Keratinocyte (primary cell): ENCODE data around the gene RUNX1. TPM values are rescaled to one million over a fixed set of nuclear protein-coding genes. Genes with fewer than 3 reads are reported as not detected.
A peak's percentile ranks its signal among the peaks of the same experiment; 100 is the strongest.

Experiments used
- DNase-seq: peaks from one replicate; pipeline ENCODE4 v3.0.0-alpha.2; 2011; ENCODE audit warnings: low read depth, missing footprints, low spot score
- FAIRE-seq: peaks from 2 replicates; lab custom pipeline; 2011; peaks lifted over from hg19 to GRCh38; lab: Jason Lieb, UNC
- H2AFZ ChIP-seq: 2 replicates; pipeline ENCODE4 v1.6.0; 2012; ENCODE audit warnings: low read length, control low read depth, inconsistent platforms; ENCODE audit not compliant: control insufficient read depth
- H3K27ac ChIP-seq: 2 replicates; pipeline ENCODE4 v1.5.1; 2011; ENCODE audit warnings: low read length; ENCODE audit not compliant: control insufficient read depth, insufficient read depth
- H3K27me3 ChIP-seq: 3 replicates; pipeline ENCODE4 v1.6.0; 2011; ENCODE audit warnings: low read length; ENCODE audit not compliant: control insufficient read depth, insufficient read depth; ENCODE audit errors: extremely low read depth
- H3K36me3 ChIP-seq, 2 experiments: 2 replicates in 1 of 2; 3 replicates in 1 of 2; pipeline ENCODE4 v1.5.1; 2011; ENCODE audit warnings: low read length in 2 of 2, mild to moderate bottlenecking in 1 of 2; ENCODE audit not compliant: control insufficient read depth in 2 of 2, insufficient read depth in 2 of 2; ENCODE audit errors: extremely low read depth in 1 of 2
- H3K4me1 ChIP-seq: 3 replicates; pipeline ENCODE4 v1.5.1; 2011; ENCODE audit warnings: low read length; ENCODE audit not compliant: control insufficient read depth, insufficient read depth; ENCODE audit errors: extremely low read depth
- H3K4me2 ChIP-seq: 3 replicates; pipeline ENCODE4 v1.6.0; 2011; ENCODE audit warnings: low read depth, low read length; ENCODE audit not compliant: control insufficient read depth, insufficient read depth; ENCODE audit errors: extremely low read depth
- H3K4me3 ChIP-seq, 3 experiments: fragments of 200-600 bp in 1 of 3; sonication (generic) in 1 of 3; 2 replicates in 2 of 3; 3 replicates in 1 of 3; pipeline ENCODE4 v1.5.1; 2011 to 2016; ENCODE audit warnings: low read length in 3 of 3, mild to moderate bottlenecking in 3 of 3, control low read depth in 2 of 3, inconsistent platforms in 1 of 3, low read depth in 1 of 3, mixed read lengths in 1 of 3, mixed run types in 1 of 3, moderate library complexity in 1 of 3; ENCODE audit not compliant: control insufficient read depth in 2 of 3, insufficient read depth in 2 of 3; ENCODE audit errors: extremely low read depth in 1 of 3
- H3K79me2 ChIP-seq: 2 replicates; pipeline ENCODE4 v1.6.0; 2012; ENCODE audit warnings: low read length; ENCODE audit not compliant: control insufficient read depth, insufficient read depth
- H3K9ac ChIP-seq: 3 replicates; pipeline ENCODE4 v1.6.0; 2011; ENCODE audit warnings: low read length; ENCODE audit not compliant: control insufficient read depth, insufficient read depth; ENCODE audit errors: extremely low read depth
- H3K9me1 ChIP-seq: 3 replicates; pipeline ENCODE4 v1.6.0; 2011; ENCODE audit warnings: low read length; ENCODE audit not compliant: control insufficient read depth, insufficient read depth; ENCODE audit errors: extremely low read depth
- H3K9me3 ChIP-seq: 2 replicates; pipeline ENCODE4 v1.5.1; 2012; ENCODE audit warnings: low read depth, low read length; ENCODE audit not compliant: control insufficient read depth
- H4K20me1 ChIP-seq: 3 replicates; pipeline ENCODE4 v1.6.0; 2011; ENCODE audit warnings: low read length; ENCODE audit not compliant: control insufficient read depth, insufficient read depth; ENCODE audit errors: extremely low read depth
- CTCF ChIP-seq, 3 experiments: IDR thresholded peaks in 1 of 3; conservative IDR thresholded peaks in 1 of 3; optimal IDR thresholded peaks in 1 of 3; 2 replicates in 2 of 3; 3 replicates in 1 of 3; pipeline versions ENCODE3 to v1.5.1; 2011; ENCODE audit warnings: low read length in 3 of 3, mild to moderate bottlenecking in 3 of 3, moderate library complexity in 2 of 3, control low read depth in 1 of 3, inconsistent platforms in 1 of 3; ENCODE audit not compliant: insufficient read depth in 2 of 3; ENCODE audit errors: extremely low read depth in 1 of 3
- EZH2 ChIP-seq: IDR thresholded peaks from one replicate; pipeline ENCODE4 v1.6.1; 2012; ENCODE audit warnings: inconsistent platforms, mild to moderate bottlenecking, low read length, moderate library complexity
- dilution Hi-C: fragments of 300-500 bp; cut with MboI; formaldehyde crosslinking; loops from one replicate; pipeline ENCODE4 v1.7.0; 2020; ENCODE audit warnings: low sequenced_read_pairs; ENCODE audit not compliant: extremely low pct_ligation_motif_present
- polyA plus RNA-seq, 5 experiments: library from polyadenylated mRNA; depleted of rRNA in 3 of 5; stranded (reverse) in 3 of 5; stranded (forward) in 1 of 5; unstranded in 1 of 5; fragments of >200 nt; gene quantifications; 1 replicate in 1 of 5; 2 replicates in 3 of 5; 3 replicates in 1 of 5; pipeline versions ENCODE4 v1.2.1 to v1.2.3, GENCODE V29; 2011 to 2012; ENCODE audit warnings: missing spikeins in 2 of 5, low read depth in 1 of 5, low replicate concordance in 1 of 5

RUNX1 gene
- polyA plus RNA-seq, 1 donor (not counting 4 experiments of a cell fraction or from before 2014, with no cell fraction given), result 44.9 TPM

- DNase-seq, result no peak
- Histone ChIP-seq H3K4me3 (no peak overlapping the region), H4K20me1 (no peaks in the 10 kb centered on the region), H3K27me3 (no peaks in the 10 kb centered on the region), H3K4me1 (peaks cover 9% of the 10 kb centered on the region), H3K79me2 (no peaks in the 10 kb centered on the region), H3K9me3 (no peaks in the 10 kb centered on the region), H2AFZ (no peak overlapping the region), H3K9me1 (no peaks in the 10 kb centered on the region), H3K9ac (no peak overlapping the region), H3K36me3 (no peaks in the 10 kb centered on the region), H3K4me2 (no peak overlapping the region), H3K27ac (no peak overlapping the region)
- peak; percentile 13 for FAIRE-seq
- TF ChIP-seq CTCF (optimal IDR thresholded peaks at IDR 0.05 in 1 of 3, IDR thresholded peaks at IDR 0.05 in 1 of 3, conservative IDR thresholded peaks at IDR 0.05 in 1 of 3; ENCODE audit: extremely low read depth in 1 of 3, insufficient read depth in 2 of 3, low read length in 3 of 3), result no peak
- TF ChIP-seq EZH2, result no peak
- dilution Hi-C loops, result no loop called here
Observed at GRCh38 chr21:34775793-34776192, 273.3 kb downstream of the RUNX1 start.

GRCh38 chr21:34774750-34775149, 274.4 kb downstream of the RUNX1 start:
- Histone ChIP-seq H3K4me1 (peaks cover 9% of the 10 kb centered on the region), H4K20me1 (no peaks in the 10 kb centered on the region), H3K36me3 (no peaks in the 10 kb centered on the region), H3K4me3 (no peak overlapping the region), H3K79me2 (no peaks in the 10 kb centered on the region), H3K4me2 (no peak overlapping the region), H3K9me1 (no peaks in the 10 kb centered on the region), H3K9ac (no peak overlapping the region), H3K27me3 (no peaks in the 10 kb centered on the region), H2AFZ (no peak overlapping the region), H3K9me3 (no peaks in the 10 kb centered on the region), H3K27ac (no peak overlapping the region)
- dilution Hi-C loops, result no loop called here
- no peak for FAIRE-seq
- TF ChIP-seq EZH2, result no peak
- no peak for TF ChIP-seq CTCF (optimal IDR thresholded peaks at IDR 0.05 in 1 of 3, IDR thresholded peaks at IDR 0.05 in 1 of 3, conservative IDR thresholded peaks at IDR 0.05 in 1 of 3; ENCODE audit: extremely low read depth in 1 of 3, insufficient read depth in 2 of 3, low read length in 3 of 3)
- DNase-seq, result no peak
